Activated naive CD8-positive, alpha-beta T cell (primary cell): Measurements from ENCODE around the gene ABHD5.
A peak's percentile ranks its signal among the peaks of the same experiment; 100 is the strongest.

Experiments
- H3K27ac Mint-ChIP-seq: one replicate; pipeline ENCODE4 v1.8.0; 2021; ENCODE audit warnings: mixed read lengths
- H3K27me3 Mint-ChIP-seq: one replicate; pipeline ENCODE4 v1.8.0; 2021; ENCODE audit warnings: mixed read lengths
- H3K36me3 Mint-ChIP-seq: one replicate; pipeline ENCODE4 v1.8.0; 2021; ENCODE audit warnings: mixed read lengths
- H3K4me1 Mint-ChIP-seq: one replicate; pipeline ENCODE4 v1.8.0; 2021; ENCODE audit warnings: low read depth, mixed read lengths
- H3K4me3 Mint-ChIP-seq: one replicate; pipeline ENCODE4 v1.8.0; 2021; ENCODE audit warnings: mild to moderate bottlenecking, mixed read lengths
- H3K9me3 Mint-ChIP-seq: one replicate; pipeline ENCODE4 v1.8.0; 2021; ENCODE audit warnings: low read depth, mixed read lengths

The ABHD5 gene

GRCh38 chr3:43692085-43692855, 1.5 kb downstream of the ABHD5 start:
- Mint-ChIP-seq H3K9me3 (no peaks in the 10 kb centered on the region), H3K4me1 (peaks cover 41% of the 10 kb centered on the region), H3K27me3 (no peaks in the 10 kb centered on the region), H3K36me3 (no peaks in the 10 kb centered on the region), H3K4me3 (peak overlapping the region; percentile 92), H3K27ac (peak overlapping the region; percentile 83)

GRCh38 chr3:43692971-43693370, 2.2 kb downstream of the ABHD5 start:
- peaks cover 41% of the 10 kb centered on the region for H3K4me1 Mint-ChIP-seq
- H3K27me3 Mint-ChIP-seq = no peaks in the 10 kb centered on the region
- no peaks in the 10 kb centered on the region for H3K36me3 Mint-ChIP-seq
- H3K27ac Mint-ChIP-seq = no peak overlapping the region
- H3K9me3 Mint-ChIP-seq = no peaks in the 10 kb centered on the region
- peak overlapping the region; percentile 55 for H3K4me3 Mint-ChIP-seq

GRCh38 chr3:43693594-43693993, 2.9 kb downstream of the ABHD5 start:
- Mint-ChIP-seq H3K27me3 (no peaks in the 10 kb centered on the region), H3K4me3 (peak overlapping the region; percentile 25), H3K9me3 (no peaks in the 10 kb centered on the region), H3K36me3 (no peaks in the 10 kb centered on the region), H3K27ac (no peak overlapping the region), H3K4me1 (peaks cover 47% of the 10 kb centered on the region)

GRCh38 chr3:43695443-43695842, 4.7 kb downstream of the ABHD5 start:
- Mint-ChIP-seq H3K27me3 (no peaks in the 10 kb centered on the region), H3K4me1 (peaks cover 45% of the 10 kb centered on the region), H3K36me3 (peaks cover 3% of the 10 kb centered on the region), H3K27ac (no peak overlapping the region), H3K4me3 (no peak overlapping the region), H3K9me3 (no peaks in the 10 kb centered on the region)

GRCh38 chr3:43695863-43696262, 5.1 kb downstream of the ABHD5 start:
- Mint-ChIP-seq H3K27me3 (no peaks in the 10 kb centered on the region), H3K27ac (no peak overlapping the region), H3K9me3 (no peaks in the 10 kb centered on the region), H3K4me3 (no peak overlapping the region), H3K4me1 (peaks cover 43% of the 10 kb centered on the region), H3K36me3 (peaks cover 3% of the 10 kb centered on the region)

- no peak overlapping the region for H3K27ac Mint-ChIP-seq
- peaks cover 43% of the 10 kb centered on the region for H3K4me1 Mint-ChIP-seq
Observed at GRCh38 chr3:43696441-43696840, 5.7 kb downstream of the ABHD5 start.

GRCh38 chr3:43696881-43697280, 6.1 kb downstream of the ABHD5 start:
- Mint-ChIP-seq H3K27ac (no peak overlapping the region), H3K36me3 (peaks cover 4% of the 10 kb centered on the region), H3K9me3 (no peaks in the 10 kb centered on the region), H3K4me3 (no peak overlapping the region), H3K4me1 (peaks cover 39% of the 10 kb centered on the region), H3K27me3 (no peaks in the 10 kb centered on the region)

More at GRCh38 chr3:43696441-43696840, 5.7 kb downstream of the ABHD5 start:
- no peaks in the 10 kb centered on the region for H3K9me3 Mint-ChIP-seq
- H3K27me3 Mint-ChIP-seq = no peaks in the 10 kb centered on the region
- H3K4me3 Mint-ChIP-seq = no peak overlapping the region
- peaks cover 3% of the 10 kb centered on the region for H3K36me3 Mint-ChIP-seq

GRCh38 chr3:43699864-43700263, 9.1 kb downstream of the ABHD5 start:
- Mint-ChIP-seq H3K27me3 (no peaks in the 10 kb centered on the region), H3K27ac (no peak overlapping the region), H3K4me3 (no peak overlapping the region), H3K36me3 (peaks cover 12% of the 10 kb centered on the region), H3K9me3 (no peaks in the 10 kb centered on the region), H3K4me1 (peaks cover 18% of the 10 kb centered on the region)

- Mint-ChIP-seq H3K27ac (no peak overlapping the region), H3K36me3 (peaks cover 17% of the 10 kb centered on the region), H3K4me1 (peaks cover 4% of the 10 kb centered on the region), H3K4me3 (no peak overlapping the region), H3K27me3 (no peaks in the 10 kb centered on the region), H3K9me3 (no peaks in the 10 kb centered on the region)
Observed at GRCh38 chr3:43704697-43705096, 14.0 kb downstream of the ABHD5 start.

GRCh38 chr3:43706342-43706741, 15.6 kb downstream of the ABHD5 start:
- no peaks in the 10 kb centered on the region for H3K9me3 Mint-ChIP-seq
- H3K27ac Mint-ChIP-seq = no peak overlapping the region
- H3K27me3 Mint-ChIP-seq = no peaks in the 10 kb centered on the region
- no peak overlapping the region for H3K4me3 Mint-ChIP-seq
- H3K4me1 Mint-ChIP-seq = peaks cover 4% of the 10 kb centered on the region
- peaks cover 24% of the 10 kb centered on the region for H3K36me3 Mint-ChIP-seq

GRCh38 chr3:43707266-43707665, 16.5 kb downstream of the ABHD5 start:
- H3K4me3 Mint-ChIP-seq = no peak overlapping the region
- H3K27me3 Mint-ChIP-seq = no peaks in the 10 kb centered on the region
- no peaks in the 10 kb centered on the region for H3K9me3 Mint-ChIP-seq
- H3K36me3 Mint-ChIP-seq = peaks cover 25% of the 10 kb centered on the region
- H3K27ac Mint-ChIP-seq = no peak overlapping the region
- H3K4me1 Mint-ChIP-seq = peaks cover 4% of the 10 kb centered on the region

- H3K36me3 Mint-ChIP-seq = peaks cover 27% of the 10 kb centered on the region
- H3K4me3 Mint-ChIP-seq = no peak overlapping the region
- H3K9me3 Mint-ChIP-seq = no peaks in the 10 kb centered on the region
- no peaks in the 10 kb centered on the region for H3K27me3 Mint-ChIP-seq
- H3K27ac Mint-ChIP-seq = no peak overlapping the region
- peaks cover 4% of the 10 kb centered on the region for H3K4me1 Mint-ChIP-seq
Observed at GRCh38 chr3:43707998-43708397, 17.3 kb downstream of the ABHD5 start.

GRCh38 chr3:43709022-43709421, 18.3 kb downstream of the ABHD5 start:
- Mint-ChIP-seq H3K4me1 (peaks cover 4% of the 10 kb centered on the region), H3K27me3 (no peaks in the 10 kb centered on the region), H3K27ac (no peak overlapping the region), H3K36me3 (peaks cover 32% of the 10 kb centered on the region), H3K9me3 (no peaks in the 10 kb centered on the region), H3K4me3 (no peak overlapping the region)

- H3K4me1 Mint-ChIP-seq = peaks cover 4% of the 10 kb centered on the region
- H3K4me3 Mint-ChIP-seq = no peak overlapping the region
- no peak overlapping the region for H3K27ac Mint-ChIP-seq
- no peaks in the 10 kb centered on the region for H3K9me3 Mint-ChIP-seq
- H3K36me3 Mint-ChIP-seq = peaks cover 30% of the 10 kb centered on the region
- H3K27me3 Mint-ChIP-seq = no peaks in the 10 kb centered on the region
Observed at GRCh38 chr3:43710607-43711006, 19.9 kb downstream of the ABHD5 start.

- Mint-ChIP-seq H3K4me1 (no peaks in the 10 kb centered on the region), H3K9me3 (no peaks in the 10 kb centered on the region), H3K27ac (no peak overlapping the region), H3K4me3 (no peak overlapping the region), H3K36me3 (peaks cover 32% of the 10 kb centered on the region), H3K27me3 (no peaks in the 10 kb centered on the region)
Observed at GRCh38 chr3:43718296-43718695, 27.6 kb downstream of the ABHD5 start.

- Mint-ChIP-seq H3K27ac (no peak overlapping the region), H3K27me3 (no peaks in the 10 kb centered on the region), H3K36me3 (peaks cover 18% of the 10 kb centered on the region), H3K9me3 (no peaks in the 10 kb centered on the region), H3K4me1 (no peaks in the 10 kb centered on the region), H3K4me3 (no peak overlapping the region)
Observed at GRCh38 chr3:43723121-43723734, 32.5 kb downstream of the ABHD5 start.
